ENCODE measurements around the gene RIPPLY3. TPM values are rescaled to one million over a fixed set of nuclear protein-coding genes. Genes with fewer than 3 reads are reported as not detected.

Gene RIPPLY3
- total RNA-seq, 1 donor from 2014 or later = under 0.01 TPM

DNA sequence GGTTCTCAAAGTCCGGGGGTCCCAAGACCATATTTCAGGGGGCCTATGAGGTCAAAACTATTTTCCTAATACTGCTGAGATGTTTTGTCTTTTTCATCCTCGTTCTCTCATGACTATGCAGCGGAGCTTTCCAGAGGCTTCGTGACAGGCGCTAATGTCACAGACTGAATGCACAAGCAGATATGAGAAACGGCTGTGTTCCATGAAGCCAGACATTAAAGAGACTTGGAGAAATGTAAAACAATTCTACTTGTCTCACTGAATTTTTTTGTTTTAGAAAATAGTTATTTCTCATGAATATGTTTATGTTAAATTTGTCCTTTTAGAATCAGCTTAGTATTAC, 56.1 kb downstream of the RIPPLY3 start:
- no peak for DNase-seq

DNA sequence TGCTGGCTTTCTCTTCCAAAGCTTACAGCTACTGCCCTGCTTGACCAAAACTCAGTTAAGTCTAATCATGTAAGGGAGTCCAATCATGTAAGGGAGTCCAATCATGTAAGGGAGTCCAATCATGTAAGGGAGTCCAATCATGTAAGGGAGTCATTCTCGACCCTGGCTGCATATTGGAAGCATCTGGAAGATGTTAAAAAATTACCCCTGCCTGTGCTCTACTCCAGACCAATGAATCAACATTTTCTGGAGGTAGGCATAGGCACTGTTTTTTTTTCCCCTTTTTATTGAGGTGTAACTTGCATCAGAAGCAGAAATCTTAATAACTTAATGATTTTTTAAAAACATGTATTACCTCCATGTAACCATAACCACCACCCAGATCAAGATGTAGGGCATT, 56.9 kb downstream of the RIPPLY3 start:
- DNase-seq = no peak

DNA sequence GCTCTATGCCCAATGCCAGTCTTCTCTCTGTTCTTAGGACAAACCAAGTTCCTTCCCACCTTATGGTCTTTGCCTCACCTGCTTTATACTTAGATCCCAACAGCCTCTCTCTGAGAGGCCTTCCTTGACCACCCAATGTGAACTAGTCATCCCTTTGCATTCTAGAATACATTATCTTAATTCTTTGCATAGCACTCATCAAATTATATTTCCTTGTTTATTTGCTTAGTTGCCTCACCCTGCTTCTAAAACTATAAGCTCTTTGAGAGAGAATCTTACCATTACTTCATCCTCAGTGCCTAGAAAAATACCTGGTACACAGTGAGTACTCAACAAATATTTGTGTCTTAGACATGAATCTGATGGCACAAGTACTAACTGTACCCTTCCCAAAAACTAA, 58.3 kb downstream of the RIPPLY3 start:
- DNase-seq = no peak

DNA sequence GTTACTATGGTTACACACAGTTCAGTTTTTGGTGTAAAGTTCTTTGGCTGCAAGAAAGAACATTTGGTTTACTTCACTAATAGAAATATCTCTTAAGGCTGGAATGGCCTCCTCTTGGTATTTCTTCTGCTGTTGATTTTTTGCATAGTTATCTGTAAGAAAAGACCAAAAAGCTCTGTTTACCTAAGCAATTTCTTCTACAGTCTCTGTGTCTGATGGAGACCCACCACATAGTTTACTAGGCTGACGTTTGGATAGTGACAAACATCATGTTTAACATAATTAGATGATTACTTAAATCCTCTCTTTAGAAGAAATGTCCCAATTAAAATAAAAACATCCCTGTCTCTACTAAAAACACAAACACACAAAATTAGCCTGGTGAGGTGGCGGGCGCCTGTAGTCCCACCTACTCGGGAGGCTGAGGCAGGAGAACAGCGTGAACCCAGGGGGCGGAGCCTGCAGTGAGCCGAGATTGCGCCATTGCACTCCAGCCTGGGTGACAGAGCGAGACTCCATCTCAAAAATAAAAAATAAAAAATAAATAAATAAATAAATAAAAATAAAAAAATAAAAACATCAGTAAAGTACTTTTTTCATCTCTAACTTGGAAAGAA, 59.2 kb downstream of the RIPPLY3 start:
- DNase-seq = no peak

Other genes starting within 250 kb of the RIPPLY3 start
- 14.3 and 19.5 TPM in 2 replicates for gene HLCS, start 40.0 kb upstream of the RIPPLY3 start, total RNA-seq
- 4.2 and 5.6 TPM in 2 replicates for gene PIGP, start 66.4 kb downstream of the RIPPLY3 start, total RNA-seq
- 197 and 198 TPM in 2 replicates for gene TTC3, start 66.6 kb downstream of the RIPPLY3 start, total RNA-seq

All from dermis blood vessel endothelial cell (primary cell).